Daoy (cell line): Measurements from ENCODE around the gene PEDS1. TPM values are rescaled to one million over a fixed set of nuclear protein-coding genes. Genes with fewer than 3 reads are reported as not detected.
A peak's percentile ranks its signal among the peaks of the same experiment; 100 is the strongest.
"Not testable (repeated sequence)": the region's sequence is repeated elsewhere in the genome, so short reads cannot be mapped to it uniquely, and the experiment has no call there.

Source experiments
- DNase-seq: peaks from one replicate; pipeline ENCODE4 v3.0.0-alpha.2; 2015; ENCODE audit warnings: low read depth
- total RNA-seq: library from RNA; depleted of rRNA; stranded (reverse); fragments of >200 nt; shearing (Covaris generic); gene quantifications from 2 replicates; pipeline ENCODE4 v1.2.3, GENCODE V29; 2014

The PEDS1 gene
- total RNA-seq, 1 experiment from 2014 or later = 21.7 TPM

DNA sequence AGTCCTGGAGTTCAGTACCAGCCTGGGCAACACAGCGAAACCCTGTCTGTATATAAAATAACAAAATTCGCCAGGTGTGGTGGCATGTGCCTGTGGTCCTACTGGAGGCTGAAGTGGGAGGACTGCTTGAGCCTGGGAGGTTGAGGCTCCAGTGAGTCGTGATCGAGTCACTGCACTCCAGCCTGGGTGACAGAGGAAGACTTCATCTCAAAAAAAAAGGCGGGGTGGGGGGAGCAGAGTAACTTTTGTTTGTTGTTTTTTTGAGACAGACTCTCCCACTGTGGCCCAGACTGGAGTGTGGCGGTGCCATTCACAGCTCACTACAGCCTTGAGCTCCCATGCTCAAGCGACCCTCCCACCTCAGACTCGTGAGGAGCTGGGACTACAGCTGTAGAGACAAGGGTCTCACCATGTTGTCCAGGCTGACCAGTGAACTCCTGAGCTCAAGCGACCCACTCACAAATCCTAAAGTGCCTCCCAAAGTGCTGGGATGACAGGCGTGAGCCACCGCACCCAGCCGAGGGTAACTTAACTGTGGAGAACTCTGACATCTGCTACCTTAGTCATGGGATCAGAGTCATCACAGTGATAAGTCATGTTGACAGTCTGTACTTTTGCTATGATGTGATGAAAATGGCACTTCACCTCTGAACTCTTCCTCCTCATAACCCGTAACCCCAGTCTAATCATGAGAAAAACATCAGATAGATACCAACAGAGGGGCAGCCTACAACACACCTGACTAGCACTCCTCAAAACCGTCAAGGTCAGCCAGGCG lies 16.5 kb downstream of the PEDS1 start:
- peak; percentile 72 for DNase-seq

DNA sequence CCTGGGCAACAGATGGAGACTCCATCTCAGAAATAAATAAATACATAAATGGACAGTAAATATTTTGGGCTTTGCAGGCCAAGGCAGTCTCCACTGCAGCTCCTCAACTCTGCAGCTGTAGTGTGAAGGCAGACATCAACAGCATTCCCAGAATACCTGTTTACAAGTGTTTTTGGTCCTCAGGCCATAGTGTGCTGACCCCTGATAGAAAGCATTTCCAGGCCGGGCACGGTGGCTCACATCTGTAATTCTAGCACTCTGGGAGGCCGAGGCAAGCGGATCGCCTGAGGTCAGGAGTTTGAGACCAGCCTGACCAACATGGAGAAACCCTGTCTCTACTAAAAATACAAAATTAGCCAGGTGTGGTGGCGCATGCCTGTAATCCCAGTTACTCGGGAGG lies 18.4 kb downstream of the PEDS1 start:
- not testable (repeated sequence) for DNase-seq

DNA sequence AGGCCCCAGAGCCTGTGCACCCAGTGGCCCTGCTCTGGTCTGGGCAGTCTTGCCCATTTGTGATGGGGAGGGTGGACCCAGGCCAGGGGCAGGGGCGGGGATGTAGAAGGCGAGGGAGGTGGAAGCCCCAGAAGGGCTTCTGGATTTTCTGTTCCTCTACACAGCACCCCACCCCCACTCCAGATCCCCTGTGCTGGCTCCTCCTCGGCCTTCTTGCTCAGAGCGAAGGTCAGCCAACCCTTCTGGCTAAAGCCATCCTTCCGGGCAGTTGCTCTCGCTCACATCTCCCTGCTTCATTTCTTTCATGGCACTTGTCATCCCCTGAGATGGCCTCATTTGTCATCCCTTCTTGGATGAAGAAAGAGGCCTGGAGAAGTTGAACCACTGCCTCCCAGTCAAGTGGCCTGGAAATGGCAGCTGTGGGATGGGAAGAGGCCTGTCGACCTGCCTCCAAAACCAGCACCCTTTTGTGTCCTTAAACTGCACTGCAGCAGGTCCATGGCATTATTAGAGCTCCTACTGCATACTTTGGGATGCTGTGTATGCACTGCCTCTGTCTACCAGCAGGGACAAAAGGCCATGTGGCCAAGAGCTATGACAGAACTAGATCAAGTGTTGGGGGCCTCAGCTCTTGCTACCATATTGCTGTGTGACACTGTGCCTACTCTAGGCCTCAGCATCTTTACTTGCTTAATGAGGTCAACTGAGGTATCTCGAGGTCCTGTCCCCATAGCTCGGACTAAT lies 19.9 kb downstream of the PEDS1 start:
- no peak for DNase-seq

DNA sequence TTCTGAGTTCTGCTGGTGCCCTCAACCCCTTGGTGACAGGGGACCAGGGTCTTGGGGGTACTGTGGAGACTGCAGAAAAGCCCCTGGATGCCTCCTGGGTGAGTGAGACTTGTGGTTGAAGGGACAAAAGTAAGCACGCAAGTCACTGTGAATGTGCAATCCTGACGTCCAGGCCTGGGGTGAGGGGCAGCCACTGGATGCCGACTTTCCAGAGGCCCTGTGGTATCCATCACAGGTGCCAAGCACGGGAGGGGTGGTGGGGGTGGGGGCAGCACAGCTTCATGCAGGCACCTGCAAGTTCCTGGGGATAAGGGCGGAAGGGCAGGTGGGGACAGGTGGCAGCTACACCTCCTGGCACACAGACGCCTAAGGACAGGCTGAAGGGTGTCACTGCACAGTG lies 20.5 kb downstream of the PEDS1 start:
- DNase-seq = no peak

DNA sequence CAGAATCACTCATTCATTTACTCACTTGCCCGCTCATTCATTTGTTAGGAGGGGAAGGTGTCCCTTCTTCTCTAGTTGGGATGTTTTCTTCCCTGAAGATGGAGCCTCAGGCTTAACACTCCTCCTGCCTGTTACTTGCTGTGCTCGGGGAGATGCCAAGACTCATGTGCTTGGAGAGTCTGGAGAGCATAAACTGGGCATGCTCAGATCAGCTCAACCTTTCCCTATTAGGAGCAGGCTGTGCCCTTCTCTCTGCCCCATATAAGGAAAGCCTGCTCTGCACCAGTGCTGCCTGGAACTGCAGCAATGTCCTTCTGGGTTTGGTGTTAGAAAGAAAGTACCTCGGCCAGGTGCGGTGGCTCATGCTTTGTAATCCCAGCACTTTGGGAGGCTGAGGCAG lies 22.5 kb downstream of the PEDS1 start:
- no peak for DNase-seq

DNA sequence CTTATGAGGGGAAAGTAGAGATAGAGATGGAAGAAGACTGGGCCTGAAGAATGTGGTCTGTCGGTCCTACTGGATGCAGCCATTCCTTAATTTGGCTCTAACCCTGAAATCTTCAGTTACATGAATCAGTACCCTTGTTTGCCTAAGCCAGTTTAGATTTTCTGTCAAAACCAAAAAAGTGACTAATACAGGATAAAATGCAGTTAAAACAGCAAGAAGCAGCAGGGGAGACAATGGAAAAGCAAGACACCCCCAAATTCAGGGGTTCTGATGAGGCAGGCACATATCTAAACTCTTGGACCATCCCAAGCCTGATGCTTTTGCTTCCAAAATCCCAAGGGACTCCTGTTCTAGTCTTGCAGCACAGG lies 23.2 kb downstream of the PEDS1 start:
- no peak for DNase-seq

DNA sequence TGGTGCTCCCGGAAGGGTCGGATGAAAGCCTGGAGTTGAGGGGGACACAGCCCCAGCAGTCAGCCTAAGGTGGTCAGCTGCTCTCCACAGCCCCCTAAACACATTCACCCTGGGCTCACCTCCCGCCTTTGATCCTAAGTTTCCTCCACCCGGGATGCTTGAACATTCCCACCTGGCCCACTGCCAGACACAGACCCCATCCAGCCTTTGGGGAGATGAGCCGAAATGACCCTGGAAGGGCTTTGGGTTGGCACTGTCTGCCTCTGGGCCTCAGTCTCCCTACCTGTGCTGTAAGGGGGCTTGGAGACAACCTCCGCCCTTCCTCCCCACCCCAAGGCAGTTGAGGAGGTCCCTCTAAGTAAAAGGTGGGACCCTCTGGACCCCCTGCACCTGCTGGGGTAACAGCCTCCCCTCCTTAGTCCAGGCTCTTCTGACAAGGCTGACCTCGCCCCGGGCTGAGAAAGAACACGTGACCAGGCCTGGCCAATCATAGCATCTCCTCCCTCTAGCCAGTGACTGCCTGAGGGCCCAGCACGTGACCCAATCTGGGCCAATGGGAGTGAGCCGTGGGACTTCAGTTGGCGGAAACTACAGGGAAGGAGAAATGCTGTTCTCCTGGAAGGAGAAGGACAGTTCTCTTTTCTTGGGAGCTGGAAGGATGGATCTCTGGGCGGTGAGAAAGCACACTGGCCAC lies 23.7 kb downstream of the PEDS1 start:
- DNase-seq = no peak

DNA sequence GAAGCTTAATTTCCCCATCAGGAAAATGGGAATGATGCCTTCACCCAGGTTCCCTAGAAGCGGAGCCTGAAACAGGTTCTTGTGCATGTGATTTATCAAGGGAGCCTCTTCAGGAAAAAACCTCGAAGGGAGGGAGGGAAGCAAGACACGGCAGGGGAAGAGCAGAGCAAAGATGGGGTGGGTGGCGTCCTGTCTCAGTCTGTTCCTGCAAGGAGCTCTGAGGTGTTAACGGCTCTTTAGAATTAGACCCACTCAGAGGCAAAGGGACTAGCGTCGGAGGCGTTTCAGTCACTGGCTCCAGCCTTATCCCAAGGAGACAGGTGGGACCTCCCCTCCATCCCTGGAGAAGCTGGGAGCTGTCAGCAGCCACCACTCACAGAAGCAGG lies 25.0 kb downstream of the PEDS1 start:
- DNase-seq = no peak

DNA sequence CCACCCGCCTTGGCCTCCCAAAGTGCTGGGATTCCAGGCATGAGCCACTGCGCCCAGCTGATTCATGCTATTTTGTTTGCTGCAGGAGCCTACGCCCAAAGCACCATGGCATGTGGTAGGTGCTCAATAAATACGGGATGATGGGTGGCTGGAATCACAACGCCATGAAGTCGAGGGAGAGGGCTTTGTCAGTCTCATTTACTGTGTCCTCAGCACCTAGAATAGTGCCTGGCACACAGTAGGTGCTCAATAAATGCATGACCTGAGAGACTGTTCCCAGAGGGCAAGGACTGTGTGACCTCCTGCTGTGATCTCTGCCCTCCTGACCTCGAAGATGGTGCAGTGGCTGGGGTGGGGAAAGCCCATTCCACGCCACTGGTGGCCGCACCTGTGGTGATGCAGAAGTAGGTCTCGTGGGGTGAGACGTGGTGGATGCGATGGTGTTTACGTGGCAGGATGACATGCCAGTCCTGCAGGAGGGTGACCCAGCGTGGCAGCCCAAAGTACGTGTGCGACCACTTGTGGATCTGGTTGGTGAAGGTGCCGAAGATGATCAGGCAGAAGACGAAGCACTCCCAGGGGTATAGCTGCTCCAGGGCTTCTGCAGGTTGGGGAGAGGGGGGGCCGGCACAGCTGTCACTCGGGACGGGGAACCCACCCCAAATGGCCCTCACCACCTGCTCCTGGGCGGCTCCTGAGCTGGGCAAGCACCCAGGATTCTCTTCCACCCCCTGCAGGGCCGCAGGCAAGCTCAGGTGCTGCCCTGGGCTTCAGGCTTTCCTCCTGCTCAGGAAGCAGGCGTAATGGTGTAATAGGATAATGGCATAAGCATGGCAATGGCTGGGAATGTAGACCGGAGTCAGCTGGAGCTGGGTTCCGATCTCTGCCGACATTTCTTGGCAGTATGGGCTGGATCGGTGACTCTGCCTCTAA lies 25.7 kb downstream of the PEDS1 start:
- DNase-seq = no peak

DNA sequence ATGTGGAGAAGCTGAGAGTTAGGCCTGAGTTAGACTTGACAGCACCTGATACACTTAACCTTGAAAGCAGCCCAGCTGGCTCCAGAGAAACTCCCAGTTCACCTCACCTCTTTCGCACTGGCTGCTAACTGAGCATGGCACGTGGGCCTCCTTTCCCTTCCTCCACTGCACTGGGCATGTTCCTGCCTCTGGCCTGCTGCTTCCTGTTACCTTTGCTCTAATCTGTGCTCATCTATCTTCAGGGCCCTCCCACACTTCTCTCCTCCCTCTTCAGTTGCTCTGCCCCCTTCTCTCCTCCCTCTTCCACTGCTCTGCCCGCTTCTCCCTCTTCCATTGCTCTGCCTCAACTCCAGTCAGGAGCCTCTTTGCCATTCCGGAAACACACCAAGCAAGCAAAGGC lies 26.9 kb downstream of the PEDS1 start:
- peak; percentile 57 for DNase-seq

DNA sequence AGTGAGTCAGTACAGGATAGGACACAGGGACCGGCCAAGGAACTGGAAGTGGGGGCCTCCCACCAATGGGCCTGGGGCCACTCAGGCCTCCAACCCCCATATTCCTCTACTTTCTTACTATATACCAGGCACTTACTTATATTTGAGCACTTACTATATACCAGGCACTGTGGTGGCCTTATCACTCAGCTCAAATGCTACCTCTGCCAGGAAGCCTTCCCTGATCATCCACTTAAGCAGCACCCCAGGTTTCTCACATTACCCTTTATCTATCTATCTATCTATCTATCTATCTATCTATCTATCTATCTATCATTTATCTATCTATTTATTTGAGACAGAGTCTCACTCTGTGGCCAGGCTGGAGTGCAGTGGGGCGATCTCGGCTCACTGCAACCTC lies 28.2 kb downstream of the PEDS1 start:
- no peak for DNase-seq

DNA sequence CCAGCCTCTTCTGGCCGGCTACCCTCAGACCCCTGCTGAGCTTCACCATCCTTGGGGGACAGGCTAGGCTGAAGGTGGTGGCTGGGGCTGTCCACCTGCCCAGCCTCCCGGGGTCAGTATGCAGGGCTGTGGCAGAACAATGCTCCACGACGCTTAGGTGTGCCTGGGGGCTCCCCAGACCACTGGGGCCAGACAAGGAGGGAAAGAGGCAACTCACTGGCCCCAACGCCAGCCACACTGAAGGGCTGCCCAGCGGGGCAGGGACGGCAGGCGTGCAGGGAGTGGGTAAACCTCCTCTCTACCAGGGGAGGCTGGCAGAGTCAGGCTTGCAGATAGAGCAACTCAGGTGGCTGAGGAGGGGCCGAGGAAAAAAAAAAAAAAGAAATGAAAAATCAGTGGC lies 29.0 kb downstream of the PEDS1 start:
- no peak for DNase-seq

DNA sequence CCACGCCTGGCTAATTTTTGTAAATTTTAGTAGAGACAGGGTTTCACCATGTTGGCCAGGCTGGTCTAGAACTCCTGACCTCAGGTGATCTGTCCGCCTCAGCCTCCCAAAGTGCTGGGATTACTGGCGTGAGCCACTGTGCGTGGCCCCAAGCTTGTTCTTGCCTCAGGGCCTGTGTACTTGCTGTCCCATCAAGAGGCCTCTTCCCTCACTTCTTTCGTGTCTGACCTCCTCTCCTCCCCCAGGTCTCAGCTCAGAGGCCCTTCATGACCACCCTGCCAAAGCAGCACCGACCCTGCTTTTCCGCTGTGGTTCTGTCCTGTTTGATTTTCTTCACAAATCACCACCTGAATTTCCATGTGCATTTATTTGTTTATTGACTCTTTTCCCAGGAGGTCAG lies 30.1 kb downstream of the PEDS1 start:
- no peak for DNase-seq

DNA sequence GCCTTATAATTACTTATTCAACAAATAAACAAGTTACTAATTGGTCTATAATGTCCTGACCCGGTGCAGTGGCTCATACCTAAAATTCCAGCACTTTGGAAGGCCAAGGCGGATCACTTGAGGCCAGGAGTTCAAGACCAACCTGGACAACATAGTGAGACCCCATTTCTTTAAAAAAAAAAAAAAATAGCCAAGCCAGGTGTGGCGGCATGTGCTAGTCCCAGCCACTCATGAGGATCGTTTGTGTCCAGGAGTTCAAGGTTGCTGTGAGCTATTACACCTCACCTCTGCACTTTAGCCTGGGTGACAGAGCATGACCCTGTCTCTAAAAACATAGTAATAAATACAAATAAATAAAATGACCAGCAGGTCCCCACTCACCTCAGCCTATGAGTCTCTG lies 30.8 kb downstream of the PEDS1 start:
- no peak for DNase-seq

DNA sequence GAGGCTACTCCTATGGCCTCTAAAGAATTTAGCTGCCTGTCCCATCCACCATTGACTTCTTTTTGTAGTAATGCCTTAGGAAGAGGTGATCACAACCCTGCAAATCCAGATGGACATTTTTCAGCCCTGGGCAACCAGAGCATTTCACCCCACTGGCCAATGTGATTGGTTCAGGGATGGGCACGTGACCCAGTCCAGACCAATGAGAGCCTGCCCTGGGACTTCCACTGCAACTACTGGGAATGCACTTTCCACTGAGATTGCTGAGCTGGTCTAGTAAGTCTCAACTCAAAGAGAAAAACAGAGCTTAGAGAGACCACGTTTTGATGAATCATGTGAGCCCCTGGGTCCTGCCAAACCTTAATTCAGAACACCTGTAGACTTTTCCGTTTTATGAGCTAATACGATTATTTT lies 31.7 kb downstream of the PEDS1 start:
- DNase-seq = peak; percentile 32

DNA sequence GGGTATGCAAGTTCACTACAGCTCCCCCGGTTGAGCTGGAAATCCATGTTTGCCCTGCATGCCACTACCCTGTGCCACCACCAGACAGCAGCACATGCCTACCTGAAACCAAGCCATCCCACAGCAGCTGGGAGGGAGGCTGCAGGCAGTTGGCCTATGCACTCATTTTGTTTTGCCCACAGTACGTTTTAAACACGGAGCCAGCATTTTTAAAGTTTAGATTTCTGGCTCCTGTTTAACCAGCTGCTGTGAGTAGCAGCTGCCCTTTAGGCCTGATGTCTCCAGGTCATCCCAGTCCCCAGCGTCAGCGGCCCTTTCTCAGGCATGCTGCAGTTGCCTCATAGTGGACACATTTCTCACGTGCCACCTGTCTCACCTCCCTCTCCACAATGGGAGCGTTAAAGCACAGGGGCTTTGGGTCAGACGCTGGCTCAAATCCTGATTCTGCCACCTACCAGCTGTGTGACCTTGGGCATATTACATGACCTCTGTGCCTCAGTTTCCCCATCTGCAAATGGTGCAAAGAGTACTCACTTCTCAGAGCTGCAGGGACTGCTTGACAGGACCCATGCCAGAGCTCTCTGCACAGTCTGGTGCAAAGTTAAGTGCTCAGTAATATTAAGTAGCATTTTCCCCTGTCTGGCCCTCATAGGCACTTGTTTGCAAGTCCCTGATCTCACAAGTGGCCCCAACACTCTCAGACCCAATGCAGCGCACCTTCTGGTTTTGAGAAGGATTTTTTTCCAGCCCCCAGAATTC lies 32.4 kb downstream of the PEDS1 start:
- DNase-seq = peak; percentile 72

DNA sequence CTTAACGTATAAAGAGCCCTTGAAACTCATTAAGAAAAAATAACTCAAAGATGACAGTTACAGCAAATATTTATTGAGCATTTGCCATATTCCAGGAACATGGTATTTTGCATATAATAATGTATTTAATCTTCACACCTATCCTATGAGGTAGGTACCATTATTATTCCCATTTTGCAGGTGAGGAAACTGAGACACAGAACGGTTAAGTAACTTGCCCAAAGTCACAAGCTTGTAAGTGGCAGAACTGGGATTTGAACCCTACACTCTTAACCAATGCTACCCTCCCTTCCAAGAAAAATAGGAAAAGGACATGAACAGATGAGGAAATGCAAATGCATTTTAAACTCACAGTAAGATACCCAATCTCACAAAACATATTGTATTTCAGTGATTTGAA lies 35.3 kb downstream of the PEDS1 start:
- DNase-seq = no peak

DNA sequence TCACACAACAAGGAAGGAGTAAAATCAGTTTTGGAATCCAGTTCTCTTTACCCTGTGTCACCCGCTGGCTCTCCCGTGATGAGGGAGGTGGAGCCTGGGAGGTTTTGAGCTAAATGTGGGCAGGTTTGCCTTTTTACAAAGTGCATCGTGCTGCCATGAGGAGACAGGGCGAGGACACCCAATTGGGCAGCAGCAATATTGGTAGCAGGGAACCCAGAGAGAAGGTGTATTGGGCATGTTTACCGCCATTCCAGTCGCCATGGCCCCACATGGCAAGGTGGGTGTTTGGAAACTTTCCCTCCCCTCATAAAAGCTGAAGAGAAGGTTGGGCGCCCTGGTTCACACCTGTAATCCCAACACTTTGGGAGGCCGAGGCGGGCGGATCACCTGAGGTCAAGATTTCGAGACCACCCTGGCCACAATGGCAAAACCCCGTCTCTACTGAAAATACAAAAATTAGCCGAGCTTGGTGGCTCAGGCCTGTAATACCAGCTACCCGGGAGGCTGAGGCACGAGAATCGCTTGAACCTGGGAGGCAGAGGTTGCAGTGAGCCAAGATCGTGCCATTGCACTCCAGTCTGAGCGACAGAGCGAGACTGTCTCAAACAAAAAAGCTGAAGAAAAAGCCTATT lies 37.0 kb downstream of the PEDS1 start:
- no peak for DNase-seq

DNA sequence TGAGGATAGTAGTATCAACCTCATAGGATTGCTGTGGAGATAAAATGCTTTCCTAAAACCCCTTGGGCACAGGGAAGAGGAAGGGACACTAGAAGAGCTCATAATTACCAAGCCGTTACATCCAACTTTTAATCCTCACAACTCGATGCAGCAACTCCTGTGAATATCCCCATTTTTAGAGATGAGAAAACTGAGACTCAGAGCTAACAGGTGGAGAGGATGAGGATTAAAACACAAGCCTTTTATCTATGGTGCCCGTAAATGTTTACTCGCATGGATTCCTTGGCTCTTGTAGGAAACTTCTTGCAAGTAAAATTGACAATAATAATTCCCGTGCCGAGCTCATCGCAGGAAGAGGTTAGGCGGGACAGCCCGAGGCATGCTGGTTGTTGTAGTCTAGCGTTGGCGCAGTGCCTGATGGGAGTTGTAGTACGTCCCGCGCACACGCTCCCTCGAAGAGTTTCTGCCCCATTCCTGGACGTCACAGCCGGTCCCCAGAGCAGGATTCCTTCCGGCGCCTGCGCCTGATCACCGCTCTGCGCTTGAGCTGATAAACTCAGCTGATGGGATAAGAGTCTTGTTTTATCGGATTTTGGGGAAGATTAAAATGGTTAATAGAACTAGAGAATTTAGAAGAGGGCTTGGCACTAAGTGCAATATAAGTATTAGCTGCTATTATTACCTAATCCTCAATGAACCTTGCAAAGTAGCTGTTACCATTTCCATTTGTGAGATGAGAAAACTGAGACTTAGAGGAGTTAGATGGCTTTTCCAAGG lies 37.7 kb downstream of the PEDS1 start:
- peak; percentile 97 for DNase-seq

DNA sequence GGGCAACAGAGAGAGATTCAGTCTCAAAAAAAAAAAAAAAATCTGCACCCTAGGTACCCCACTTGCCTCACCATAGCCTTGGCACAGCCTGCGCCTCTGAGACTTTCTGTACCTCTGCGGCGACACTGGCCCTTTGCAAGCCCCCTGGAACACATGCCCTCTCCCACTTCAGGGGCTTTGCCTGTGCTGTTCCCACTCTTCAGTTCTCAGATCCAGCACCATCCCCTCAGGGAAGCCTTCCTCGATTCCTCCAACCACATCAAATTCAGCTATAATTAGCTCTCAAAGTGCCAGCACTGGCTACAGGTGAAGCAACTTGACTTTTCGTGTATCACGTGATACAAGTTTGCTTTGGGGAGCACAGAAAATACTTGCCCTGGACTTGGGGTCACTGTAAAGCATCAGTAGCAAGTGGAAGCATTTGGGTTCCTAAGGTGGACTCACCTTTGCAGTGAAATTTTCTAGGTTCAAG lies 38.4 kb downstream of the PEDS1 start:
- DNase-seq = no peak
